ENCODE measurements around the gene PKDREJ. TPM values are rescaled to one million over a fixed set of nuclear protein-coding genes. Genes with fewer than 3 reads are reported as not detected.

PKDREJ gene
- total RNA-seq, 1 donor, result not detected

DNA sequence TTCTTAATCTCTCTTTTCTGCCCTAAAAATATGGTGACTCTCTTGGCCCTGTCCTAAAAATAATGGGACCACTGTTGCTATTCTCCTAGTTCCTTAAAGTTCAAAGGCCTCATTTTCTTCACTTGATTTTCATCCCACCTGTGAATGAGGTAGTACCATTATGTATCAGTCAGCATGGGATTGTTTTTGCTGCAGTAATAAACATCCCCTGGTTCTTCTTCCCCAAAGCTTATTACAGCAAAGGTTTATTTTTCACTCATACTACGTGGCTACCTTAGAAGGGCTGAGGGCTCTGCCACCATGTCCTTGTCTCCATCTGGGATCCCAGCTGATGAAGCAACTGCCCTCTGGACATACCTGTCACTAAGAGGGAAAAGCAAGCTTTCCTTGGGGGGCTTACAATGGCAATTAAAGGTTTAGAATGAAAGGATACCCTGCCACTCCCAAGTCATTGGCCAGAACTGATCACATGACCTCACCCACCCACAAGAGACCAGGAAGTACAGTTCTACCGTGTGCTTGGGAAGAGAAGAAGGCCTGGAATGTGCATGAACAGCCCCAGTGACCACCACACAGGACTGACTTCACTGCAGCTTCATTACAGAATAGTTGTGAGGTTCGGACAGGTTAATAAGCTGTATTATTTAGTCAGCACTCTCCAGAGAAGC lies 12.4 kb upstream of the PKDREJ start:
- Histone ChIP-seq H3K27me3 (ENCODE audit: insufficient read depth, low read length) (no peaks in the 10 kb centered on the region), H3K9me3 (ENCODE audit: low read depth, low read length) (no peaks in the 10 kb centered on the region), H3K4me3 (ENCODE audit: insufficient read depth, low read length) (no peak overlapping the region), H3K36me3 (ENCODE audit: insufficient read depth, low read length) (peaks cover 68% of the 10 kb centered on the region), H3K4me1 (ENCODE audit: insufficient read depth, low read length) (no peaks in the 10 kb centered on the region), H3K4me2 (ENCODE audit: insufficient read depth, low read length) (no peak overlapping the region), H4K20me1 (ENCODE audit: insufficient read depth, low read length) (no peaks in the 10 kb centered on the region), H3K79me2 (ENCODE audit: insufficient read depth, low read length) (no peaks in the 10 kb centered on the region), H2AFZ (ENCODE audit: low read length) (no peak overlapping the region), H3K27ac (ENCODE audit: low read depth, low read length) (no peak overlapping the region)
- TF ChIP-seq, protein P1, sequence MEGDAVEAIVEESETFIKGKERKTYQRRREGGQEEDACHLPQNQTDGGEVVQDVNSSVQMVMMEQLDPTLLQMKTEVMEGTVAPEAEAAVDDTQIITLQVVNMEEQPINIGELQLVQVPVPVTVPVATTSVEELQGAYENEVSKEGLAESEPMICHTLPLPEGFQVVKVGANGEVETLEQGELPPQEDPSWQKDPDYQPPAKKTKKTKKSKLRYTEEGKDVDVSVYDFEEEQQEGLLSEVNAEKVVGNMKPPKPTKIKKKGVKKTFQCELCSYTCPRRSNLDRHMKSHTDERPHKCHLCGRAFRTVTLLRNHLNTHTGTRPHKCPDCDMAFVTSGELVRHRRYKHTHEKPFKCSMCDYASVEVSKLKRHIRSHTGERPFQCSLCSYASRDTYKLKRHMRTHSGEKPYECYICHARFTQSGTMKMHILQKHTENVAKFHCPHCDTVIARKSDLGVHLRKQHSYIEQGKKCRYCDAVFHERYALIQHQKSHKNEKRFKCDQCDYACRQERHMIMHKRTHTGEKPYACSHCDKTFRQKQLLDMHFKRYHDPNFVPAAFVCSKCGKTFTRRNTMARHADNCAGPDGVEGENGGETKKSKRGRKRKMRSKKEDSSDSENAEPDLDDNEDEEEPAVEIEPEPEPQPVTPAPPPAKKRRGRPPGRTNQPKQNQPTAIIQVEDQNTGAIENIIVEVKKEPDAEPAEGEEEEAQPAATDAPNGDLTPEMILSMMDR (IDR thresholded peaks at IDR 0.05; ENCODE audit: extremely low read depth, low read depth, low read length), result no peak
- DNase-seq (ENCODE audit: insufficient read length, low spot score, missing footprints), result no peak

DNA sequence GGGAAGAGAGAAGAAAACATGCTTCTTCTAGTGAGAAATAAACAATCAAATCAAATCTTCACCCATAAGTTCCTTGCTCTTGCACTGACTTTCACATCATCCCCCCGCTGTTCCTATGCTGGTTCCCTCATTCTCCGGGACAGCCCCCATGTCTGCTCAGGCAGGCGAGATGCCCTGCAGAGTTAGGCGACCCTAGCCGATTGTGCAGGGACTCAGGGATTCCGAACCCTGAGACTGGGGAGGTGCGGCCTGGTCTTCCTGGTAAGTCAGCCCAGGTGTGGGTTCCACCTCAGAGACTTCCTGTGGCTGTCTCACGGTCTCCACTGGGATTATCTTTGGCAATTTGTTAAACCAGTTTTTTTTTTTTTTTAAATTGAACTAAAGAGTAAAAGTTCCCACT lies 11.2 kb upstream of the PKDREJ start:
- no peak overlapping the region for H3K27ac ChIP-seq (ENCODE audit: low read depth, low read length)
- H2AFZ ChIP-seq (ENCODE audit: low read length), result no peak overlapping the region
- H3K4me1 ChIP-seq (ENCODE audit: insufficient read depth, low read length), result peaks cover 1% of the 10 kb centered on the region
- H3K4me3 ChIP-seq (ENCODE audit: insufficient read depth, low read length), result no peak overlapping the region
- no peaks in the 10 kb centered on the region for H4K20me1 ChIP-seq (ENCODE audit: insufficient read depth, low read length)
- DNase-seq (ENCODE audit: insufficient read length, low spot score, missing footprints), result no peak
- no peaks in the 10 kb centered on the region for H3K27me3 ChIP-seq (ENCODE audit: insufficient read depth, low read length)
- no peaks in the 10 kb centered on the region for H3K9me3 ChIP-seq (ENCODE audit: low read depth, low read length)
- TF ChIP-seq, protein P1 (IDR thresholded peaks at IDR 0.05; ENCODE audit: extremely low read depth, low read depth, low read length), result no peak
- peaks cover under 1% of the 10 kb centered on the region for H3K79me2 ChIP-seq (ENCODE audit: insufficient read depth, low read length)
- H3K4me2 ChIP-seq (ENCODE audit: insufficient read depth, low read length), result no peak overlapping the region
- peaks cover 65% of the 10 kb centered on the region for H3K36me3 ChIP-seq (ENCODE audit: insufficient read depth, low read length)

DNA sequence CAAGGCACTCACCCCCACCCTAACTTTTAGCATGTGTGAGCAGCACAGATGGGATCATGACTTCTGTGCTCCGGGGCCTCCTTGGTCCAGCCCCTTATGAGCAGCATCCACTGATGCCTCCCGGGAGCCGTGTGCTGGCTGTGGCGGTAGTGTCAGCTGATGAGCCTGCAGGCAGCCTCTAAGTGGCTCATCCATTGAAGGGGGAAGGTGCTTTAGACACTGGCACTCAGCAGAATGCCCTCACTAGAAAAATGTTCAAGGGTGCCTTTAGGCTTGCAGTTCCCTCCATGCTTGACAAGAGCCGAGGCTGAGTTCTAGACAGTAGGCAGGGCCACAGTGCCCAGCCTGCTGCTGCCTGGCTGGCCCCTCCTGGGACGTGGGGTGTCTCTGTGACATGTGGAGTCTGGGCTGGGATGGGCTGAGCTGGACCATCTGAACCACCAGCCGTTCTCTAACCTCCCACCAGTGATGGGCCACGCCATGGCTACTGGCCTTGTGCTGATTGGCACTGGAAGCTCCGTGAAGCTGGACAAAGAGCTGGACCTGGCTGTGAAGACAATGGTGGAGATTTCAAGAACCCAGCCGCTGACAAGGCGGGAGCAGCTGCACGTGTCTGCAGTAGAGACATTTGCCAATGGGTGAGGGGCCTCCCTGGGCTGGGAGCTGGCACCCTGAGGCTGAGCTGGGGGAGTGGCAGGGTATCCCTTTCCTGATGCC lies 10.4 kb upstream of the PKDREJ start:
- Histone ChIP-seq H3K9me3 (ENCODE audit: low read depth, low read length) (no peaks in the 10 kb centered on the region), H3K4me3 (ENCODE audit: insufficient read depth, low read length) (no peak overlapping the region), H2AFZ (ENCODE audit: low read length) (no peak overlapping the region), H3K27me3 (ENCODE audit: insufficient read depth, low read length) (no peaks in the 10 kb centered on the region), H3K79me2 (ENCODE audit: insufficient read depth, low read length) (peaks cover 5% of the 10 kb centered on the region), H3K4me2 (ENCODE audit: insufficient read depth, low read length) (no peak overlapping the region), H3K4me1 (ENCODE audit: insufficient read depth, low read length) (peaks cover 3% of the 10 kb centered on the region), H4K20me1 (ENCODE audit: insufficient read depth, low read length) (no peaks in the 10 kb centered on the region), H3K27ac (ENCODE audit: low read depth, low read length) (no peak overlapping the region), H3K36me3 (ENCODE audit: insufficient read depth, low read length) (peaks cover 59% of the 10 kb centered on the region)
- TF ChIP-seq, protein P1 (IDR thresholded peaks at IDR 0.05; ENCODE audit: extremely low read depth, low read depth, low read length), result no peak
- no peak for DNase-seq (ENCODE audit: insufficient read length, low spot score, missing footprints)

DNA sequence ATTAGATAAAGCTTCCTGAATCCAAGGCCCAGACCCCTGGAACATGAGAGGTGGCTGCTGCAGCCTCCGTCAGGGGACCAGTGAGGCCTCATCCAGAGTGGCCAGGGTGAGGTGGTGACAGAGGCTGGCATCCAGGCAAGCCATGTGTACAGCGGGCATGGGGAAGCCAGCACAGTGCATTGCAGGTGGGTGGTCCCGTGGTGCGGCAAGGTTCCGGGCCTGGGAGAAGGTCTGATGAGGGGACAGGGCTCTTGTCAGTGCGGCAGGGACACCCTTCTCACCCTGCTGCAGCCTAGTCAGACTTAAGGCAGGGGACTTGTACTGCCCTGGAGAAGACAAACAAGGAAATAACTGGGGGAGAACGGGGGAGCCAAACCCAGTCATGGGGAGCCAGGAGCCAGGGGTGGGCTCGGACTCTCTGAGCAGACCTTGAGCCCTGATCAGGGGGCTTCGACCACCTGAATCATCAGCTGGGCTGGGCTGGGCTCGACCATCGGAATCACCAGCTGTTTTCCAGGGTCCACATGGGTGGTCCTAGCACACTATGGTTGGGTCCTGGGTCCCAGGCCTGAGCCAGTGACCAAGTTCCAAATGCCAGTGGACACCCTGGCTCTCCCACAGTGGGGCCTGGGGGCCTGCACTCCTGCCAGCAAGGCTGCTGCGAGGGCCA lies 9.8 kb upstream of the PKDREJ start:
- no peak overlapping the region for H3K4me2 ChIP-seq (ENCODE audit: insufficient read depth, low read length)
- peaks cover 52% of the 10 kb centered on the region for H3K36me3 ChIP-seq (ENCODE audit: insufficient read depth, low read length)
- no peak overlapping the region for H2AFZ ChIP-seq (ENCODE audit: low read length)
- H3K27ac ChIP-seq (ENCODE audit: low read depth, low read length), result no peak overlapping the region
- no peaks in the 10 kb centered on the region for H3K27me3 ChIP-seq (ENCODE audit: insufficient read depth, low read length)
- no peak for DNase-seq (ENCODE audit: insufficient read length, low spot score, missing footprints)
- peaks cover 3% of the 10 kb centered on the region for H3K4me1 ChIP-seq (ENCODE audit: insufficient read depth, low read length)
- no peaks in the 10 kb centered on the region for H3K9me3 ChIP-seq (ENCODE audit: low read depth, low read length)
- H3K79me2 ChIP-seq (ENCODE audit: insufficient read depth, low read length), result peaks cover 10% of the 10 kb centered on the region
- TF ChIP-seq, protein P1 (IDR thresholded peaks at IDR 0.05; ENCODE audit: extremely low read depth, low read depth, low read length), result no peak
- no peak overlapping the region for H3K4me3 ChIP-seq (ENCODE audit: insufficient read depth, low read length)
- H4K20me1 ChIP-seq (ENCODE audit: insufficient read depth, low read length), result no peaks in the 10 kb centered on the region

Measured in osteoblast (primary cell).